HepG2 (cell line): ENCODE measurements around the gene TTYH1. TPM values are rescaled to one million over a fixed set of nuclear protein-coding genes. Genes with fewer than 3 reads are reported as not detected.

Experiments used
- AGO2 ChIP-seq: fragments of 200-400 bp; formaldehyde crosslinking; optimal IDR thresholded peaks from 2 replicates; pipeline ENCODE3; 2017; ENCODE audit warnings: mild to moderate bottlenecking, low read depth, low read length, moderate library complexity
- FIP1L1 ChIP-seq: fragments of 200-400 bp; formaldehyde crosslinking; IDR thresholded peaks from 2 replicates; pipeline ENCODE4 v1.6.1; 2018; ENCODE audit warnings: low read depth, mild to moderate bottlenecking, low read length, moderate library complexity, borderline replicate concordance; ENCODE audit not compliant: insufficient read depth
- FOSL1 ChIP-seq: sonication (generic); formaldehyde crosslinking; IDR thresholded peaks from 2 replicates; pipeline ENCODE4 v1.9.0; 2021; ENCODE audit warnings: missing genetic modification reagents, borderline replicate concordance
- HNRNPLL ChIP-seq: fragments of 200-400 bp; formaldehyde crosslinking; IDR thresholded peaks from 2 replicates; pipeline ENCODE4 v1.6.1; 2017; ENCODE audit warnings: mild to moderate bottlenecking, low read depth, low read length; ENCODE audit not compliant: poor library complexity, severe bottlenecking
- KAT8 ChIP-seq: IDR thresholded peaks from 2 replicates; pipeline ENCODE4 v1.6.1; 2016; ENCODE audit warnings: missing genetic modification reagents, missing compliant biosample characterization
- LCORL ChIP-seq, 2 experiments: fragments of 450-650 bp in 1 of 2; sonication (generic) in 1 of 2; formaldehyde crosslinking in 1 of 2; IDR thresholded peaks; 2 replicates each; pipeline versions ENCODE4 v1.5.0 to v1.6.1; 2017 to 2020; ENCODE audit warnings: antibody characterized with exemption in 1 of 2, missing genetic modification reagents in 1 of 2
- PITX1 ChIP-seq: sonication (generic); formaldehyde crosslinking; IDR thresholded peaks from 2 replicates; pipeline ENCODE4 v1.5.1; 2020; ENCODE audit warnings: mild to moderate bottlenecking, missing genetic modification reagents
- RCOR2 ChIP-seq: IDR thresholded peaks from 2 replicates; pipeline ENCODE4 v1.6.1; 2016; ENCODE audit warnings: missing biosample characterization, missing genetic modification reagents
- SRSF4 ChIP-seq: fragments of 200-400 bp; formaldehyde crosslinking; IDR thresholded peaks from one replicate; pipeline ENCODE4 v1.6.1; 2018; ENCODE audit warnings: mild to moderate bottlenecking, low read depth, low read length, moderate library complexity; ENCODE audit not compliant: poor library complexity, severe bottlenecking
- TRIM24 ChIP-seq: sonication (generic); formaldehyde crosslinking; IDR thresholded peaks from 2 replicates; pipeline ENCODE4 v1.8.0; 2022; ENCODE audit warnings: mild to moderate bottlenecking, missing genetic modification reagents
- ZBTB42 ChIP-seq: sonication (generic); formaldehyde crosslinking; IDR thresholded peaks from 2 replicates; pipeline ENCODE4 v1.5.0; 2020; ENCODE audit warnings: mild to moderate bottlenecking, missing genetic modification reagents
- ZNF326 ChIP-seq: sonication (generic); formaldehyde crosslinking; IDR thresholded peaks from 2 replicates; pipeline ENCODE4 v1.4.0; 2020; ENCODE audit warnings: missing genetic modification reagents, borderline replicate concordance
- ZNF432 ChIP-seq: sonication (generic); formaldehyde crosslinking; IDR thresholded peaks from 2 replicates; pipeline ENCODE4 v1.5.0; 2020; ENCODE audit warnings: missing genetic modification reagents, mild to moderate bottlenecking, borderline replicate concordance
- ZNF598 ChIP-seq: sonication (generic); formaldehyde crosslinking; IDR thresholded peaks from 2 replicates; pipeline ENCODE4 v1.5.1; 2020; ENCODE audit warnings: mild to moderate bottlenecking, missing genetic modification reagents, borderline replicate concordance
- ZNF614 ChIP-seq: IDR thresholded peaks from 2 replicates; pipeline ENCODE4 v1.6.1; 2018; ENCODE audit warnings: missing biosample characterization, missing genetic modification reagents, inconsistent platforms, borderline replicate concordance
- ZNF7 ChIP-seq: IDR thresholded peaks from 2 replicates; pipeline ENCODE4 v1.6.1; 2016; ENCODE audit warnings: missing biosample characterization, missing genetic modification reagents
- ZNF879 ChIP-seq: sonication (generic); formaldehyde crosslinking; IDR thresholded peaks from 2 replicates; pipeline ENCODE4 v1.8.1; 2023; ENCODE audit warnings: missing genetic modification reagents
- ZSCAN25 ChIP-seq: sonication (generic); formaldehyde crosslinking; IDR thresholded peaks from 2 replicates; pipeline ENCODE4 v1.8.0; 2022; ENCODE audit warnings: mild to moderate bottlenecking, missing genetic modification reagents
- polyA plus RNA-seq, 8 experiments: library from polyadenylated mRNA; depleted of rRNA in 3 of 8; stranded (reverse) in 7 of 8; unstranded in 1 of 8; fragments of >200 nt; fragmentation: Illumina TruSeq in 4 of 8; extraction: Trizol in 4 of 8; gene quantifications; 2 replicates each; pipeline versions ENCODE4 v1.2.1 to v1.2.3, GENCODE V29; 2011 to 2016; ENCODE audit warnings: low read depth in 4 of 8, missing spikeins in 1 of 8, mixed read lengths in 1 of 8; ENCODE audit not compliant: insufficient read depth in 1 of 8
- total RNA-seq, 5 experiments: library from RNA; depleted of rRNA; stranded (reverse); fragments of >200 nt; fragmentation: Illumina TruSeq; extraction: Trizol; gene quantifications; 2 replicates each; pipeline ENCODE4 v1.2.3, GENCODE V29; 2016; ENCODE audit warnings: low read depth in 1 of 5
- TF ChIP-seq, protein P1 (sequence below): sonication (generic); formaldehyde crosslinking; IDR thresholded peaks from 2 replicates; pipeline ENCODE4 v1.9.0; 2022; ENCODE audit warnings: missing genetic modification reagents, mild to moderate bottlenecking, borderline replicate concordance
- TF ChIP-seq, protein P2 (sequence below): sonication (generic); formaldehyde crosslinking; IDR thresholded peaks from 2 replicates; pipeline ENCODE4 v1.4.0; 2020; ENCODE audit warnings: missing genetic modification reagents, low read depth, mild to moderate bottlenecking, borderline replicate concordance
- TF ChIP-seq, protein P3 (sequence below): sonication (generic); formaldehyde crosslinking; IDR thresholded peaks from 2 replicates; pipeline ENCODE4 v1.5.0; 2020; ENCODE audit warnings: mild to moderate bottlenecking, missing genetic modification reagents, borderline replicate concordance
- TF ChIP-seq, protein P4 (sequence below): IDR thresholded peaks from 2 replicates; pipeline ENCODE4 v1.6.1; 2016; ENCODE audit warnings: missing genetic modification reagents, missing compliant biosample characterization
- TF ChIP-seq, protein P5 (sequence below): sonication (generic); formaldehyde crosslinking; IDR thresholded peaks from 2 replicates; pipeline ENCODE4 v1.8.0; 2022; ENCODE audit warnings: missing genetic modification reagents, low read depth, mild to moderate bottlenecking, borderline replicate concordance

TTYH1 gene
- total and polyA plus RNA-seq, 2 of the 13 experiments (the other 11 are each of a cell fraction or from before 2014, with no cell fraction given) = 6.9 to 19.9 TPM

DNA sequence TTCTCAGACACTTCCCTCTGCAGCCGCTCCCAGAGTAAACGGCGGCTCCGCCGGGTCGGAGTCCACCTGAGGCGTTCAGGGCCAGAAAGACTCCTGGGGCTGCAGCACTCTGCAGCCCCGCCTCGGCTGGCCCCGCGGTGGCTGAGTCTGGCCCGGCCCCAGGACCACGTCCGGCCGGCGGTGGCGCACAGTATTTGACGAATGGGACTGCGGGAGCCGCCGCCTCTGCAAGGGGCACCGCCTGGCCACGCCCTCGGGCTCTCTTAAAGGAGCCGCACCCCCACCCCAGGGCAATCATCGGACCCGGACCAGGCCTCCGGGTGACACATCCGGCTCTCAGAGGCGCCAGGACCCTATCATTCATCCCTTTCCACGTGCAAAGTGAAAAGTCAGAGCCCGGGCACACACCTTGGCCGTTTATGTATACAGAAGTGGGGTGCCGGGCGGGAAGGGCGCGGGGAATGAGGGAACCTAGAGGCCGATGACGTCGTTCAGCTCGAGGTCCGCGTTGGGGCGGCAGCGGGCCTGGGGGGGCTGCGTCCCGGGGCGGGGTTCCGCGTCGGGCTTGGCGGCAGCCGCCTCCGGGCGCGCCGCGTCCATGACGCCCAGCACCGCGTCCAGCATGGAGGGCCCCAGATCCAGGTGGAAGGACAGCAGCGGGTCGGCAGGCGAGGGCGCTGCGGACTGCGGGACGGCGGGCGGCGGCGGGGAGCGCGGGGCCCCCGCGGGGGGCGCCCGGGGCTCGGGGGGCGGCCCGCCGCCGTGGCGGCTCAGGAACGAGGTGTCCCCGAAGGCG, 49.6 kb downstream of the TTYH1 start (continued):
- TF ChIP-seq ZNF614 (CRISPR knock-in tag) (peak; percentile 52; the same call in 1 of the 2 replicates), ZNF7 (CRISPR knock-in tag) (no peak), LCORL (IDR thresholded peaks at IDR 0.05) (no peak), LCORL (CRISPR knock-in tag; IDR thresholded peaks at IDR 0.05) (peak; percentile 71), KAT8 (CRISPR knock-in tag) (peak; percentile 78), AGO2 (peak; percentile 76), ZNF598 (CRISPR knock-in tag) (peak; percentile 52; the same call in 1 of the 2 replicates), HNRNPLL (peak; percentile 95), RCOR2 (CRISPR knock-in tag) (no peak), TRIM24 (CRISPR knock-in tag) (no peak), SRSF4 (no peak), FIP1L1 (no peak), ZSCAN25 (CRISPR knock-in tag) (no peak), ZNF879 (CRISPR knock-in tag) (no peak), FOSL1 (no peak), ZNF326 (CRISPR knock-in tag) (no peak), ZNF432 (CRISPR knock-in tag) (no peak), ZBTB42 (CRISPR knock-in tag) (no peak), PITX1 (no peak; the same call in 1 of the 2 replicates)
- TF ChIP-seq, protein P1, sequence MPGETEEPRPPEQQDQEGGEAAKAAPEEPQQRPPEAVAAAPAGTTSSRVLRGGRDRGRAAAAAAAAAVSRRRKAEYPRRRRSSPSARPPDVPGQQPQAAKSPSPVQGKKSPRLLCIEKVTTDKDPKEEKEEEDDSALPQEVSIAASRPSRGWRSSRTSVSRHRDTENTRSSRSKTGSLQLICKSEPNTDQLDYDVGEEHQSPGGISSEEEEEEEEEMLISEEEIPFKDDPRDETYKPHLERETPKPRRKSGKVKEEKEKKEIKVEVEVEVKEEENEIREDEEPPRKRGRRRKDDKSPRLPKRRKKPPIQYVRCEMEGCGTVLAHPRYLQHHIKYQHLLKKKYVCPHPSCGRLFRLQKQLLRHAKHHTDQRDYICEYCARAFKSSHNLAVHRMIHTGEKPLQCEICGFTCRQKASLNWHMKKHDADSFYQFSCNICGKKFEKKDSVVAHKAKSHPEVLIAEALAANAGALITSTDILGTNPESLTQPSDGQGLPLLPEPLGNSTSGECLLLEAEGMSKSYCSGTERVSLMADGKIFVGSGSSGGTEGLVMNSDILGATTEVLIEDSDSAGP = peak; percentile 100
- TF ChIP-seq, protein P2, sequence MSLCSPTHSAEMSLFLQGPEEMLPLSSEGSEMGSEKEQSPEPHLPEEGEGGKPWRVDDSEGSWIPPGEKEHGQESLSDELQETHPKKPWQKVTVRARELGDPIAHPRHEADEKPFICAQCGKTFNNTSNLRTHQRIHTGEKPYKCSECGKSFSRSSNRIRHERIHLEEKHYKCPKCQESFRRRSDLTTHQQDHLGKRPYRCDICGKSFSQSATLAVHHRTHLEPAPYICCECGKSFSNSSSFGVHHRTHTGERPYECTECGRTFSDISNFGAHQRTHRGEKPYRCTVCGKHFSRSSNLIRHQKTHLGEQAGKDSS (CRISPR knock-in tag) = 0 out of 2 replicates have a peak, but pooled peaks have one; percentile 16
- TF ChIP-seq, protein P3, sequence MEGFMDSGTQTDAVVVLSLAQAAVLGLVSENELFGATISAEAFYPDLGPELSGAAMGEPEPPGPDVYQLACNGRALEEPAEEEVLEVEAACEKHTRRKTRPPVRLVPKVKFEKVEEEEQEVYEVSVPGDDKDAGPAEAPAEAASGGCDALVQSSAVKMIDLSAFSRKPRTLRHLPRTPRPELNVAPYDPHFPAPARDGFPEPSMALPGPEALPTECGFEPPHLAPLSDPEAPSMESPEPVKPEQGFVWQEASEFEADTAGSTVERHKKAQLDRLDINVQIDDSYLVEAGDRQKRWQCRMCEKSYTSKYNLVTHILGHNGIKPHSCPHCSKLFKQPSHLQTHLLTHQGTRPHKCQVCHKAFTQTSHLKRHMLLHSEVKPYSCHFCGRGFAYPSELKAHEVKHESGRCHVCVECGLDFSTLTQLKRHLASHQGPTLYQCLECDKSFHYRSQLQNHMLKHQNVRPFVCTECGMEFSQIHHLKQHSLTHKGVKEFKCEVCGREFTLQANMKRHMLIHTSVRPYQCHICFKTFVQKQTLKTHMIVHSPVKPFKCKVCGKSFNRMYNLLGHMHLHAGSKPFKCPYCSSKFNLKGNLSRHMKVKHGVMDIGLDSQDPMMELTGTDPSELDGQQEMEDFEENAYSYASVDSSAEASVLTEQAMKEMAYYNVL (CRISPR knock-in tag) = 0 out of 2 replicates have a peak, but pooled peaks have one; percentile 60
- TF ChIP-seq, protein P4, sequence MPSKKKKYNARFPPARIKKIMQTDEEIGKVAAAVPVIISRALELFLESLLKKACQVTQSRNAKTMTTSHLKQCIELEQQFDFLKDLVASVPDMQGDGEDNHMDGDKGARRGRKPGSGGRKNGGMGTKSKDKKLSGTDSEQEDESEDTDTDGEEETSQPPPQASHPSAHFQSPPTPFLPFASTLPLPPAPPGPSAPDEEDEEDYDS (CRISPR knock-in tag) = peak; percentile 7; the same call in 1 of the 2 replicates
- TF ChIP-seq, protein P5, sequence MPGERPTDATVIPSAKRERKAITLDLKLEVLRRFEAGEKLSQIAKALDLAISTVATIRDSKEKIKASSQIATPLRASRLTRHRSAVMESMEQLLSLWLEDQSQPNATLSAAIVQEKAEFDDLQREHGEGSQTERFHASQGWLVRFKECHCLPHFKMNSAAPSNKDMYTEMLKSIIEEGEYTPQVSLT = no peak
